Keratinocyte (primary cell): Measurements from ENCODE around the gene AP1S3. TPM values are rescaled to one million over a fixed set of nuclear protein-coding genes. Genes with fewer than 3 reads are reported as not detected.

Source experiments
- DNase-seq: peaks from one replicate; pipeline ENCODE4 v3.0.0-alpha.2; 2011; ENCODE audit warnings: low read depth, missing footprints, low spot score
- FAIRE-seq: peaks from 2 replicates; lab custom pipeline; 2011; peaks lifted over from hg19 to GRCh38; lab: Jason Lieb, UNC
- H2AFZ ChIP-seq: 2 replicates; pipeline ENCODE4 v1.6.0; 2012; ENCODE audit warnings: low read length, control low read depth, inconsistent platforms; ENCODE audit not compliant: control insufficient read depth
- H3K27ac ChIP-seq: 2 replicates; pipeline ENCODE4 v1.5.1; 2011; ENCODE audit warnings: low read length; ENCODE audit not compliant: control insufficient read depth, insufficient read depth
- H3K27me3 ChIP-seq: 3 replicates; pipeline ENCODE4 v1.6.0; 2011; ENCODE audit warnings: low read length; ENCODE audit not compliant: control insufficient read depth, insufficient read depth; ENCODE audit errors: extremely low read depth
- H3K36me3 ChIP-seq, 2 experiments: 2 replicates in 1 of 2; 3 replicates in 1 of 2; pipeline ENCODE4 v1.5.1; 2011; ENCODE audit warnings: low read length in 2 of 2, mild to moderate bottlenecking in 1 of 2; ENCODE audit not compliant: control insufficient read depth in 2 of 2, insufficient read depth in 2 of 2; ENCODE audit errors: extremely low read depth in 1 of 2
- H3K4me1 ChIP-seq: 3 replicates; pipeline ENCODE4 v1.5.1; 2011; ENCODE audit warnings: low read length; ENCODE audit not compliant: control insufficient read depth, insufficient read depth; ENCODE audit errors: extremely low read depth
- H3K4me2 ChIP-seq: 3 replicates; pipeline ENCODE4 v1.6.0; 2011; ENCODE audit warnings: low read depth, low read length; ENCODE audit not compliant: control insufficient read depth, insufficient read depth; ENCODE audit errors: extremely low read depth
- H3K4me3 ChIP-seq, 3 experiments: fragments of 200-600 bp in 1 of 3; sonication (generic) in 1 of 3; 2 replicates in 2 of 3; 3 replicates in 1 of 3; pipeline ENCODE4 v1.5.1; 2011 to 2016; ENCODE audit warnings: low read length in 3 of 3, mild to moderate bottlenecking in 3 of 3, control low read depth in 2 of 3, inconsistent platforms in 1 of 3, low read depth in 1 of 3, mixed read lengths in 1 of 3, mixed run types in 1 of 3, moderate library complexity in 1 of 3; ENCODE audit not compliant: control insufficient read depth in 2 of 3, insufficient read depth in 2 of 3; ENCODE audit errors: extremely low read depth in 1 of 3
- H3K79me2 ChIP-seq: 2 replicates; pipeline ENCODE4 v1.6.0; 2012; ENCODE audit warnings: low read length; ENCODE audit not compliant: control insufficient read depth, insufficient read depth
- H3K9ac ChIP-seq: 3 replicates; pipeline ENCODE4 v1.6.0; 2011; ENCODE audit warnings: low read length; ENCODE audit not compliant: control insufficient read depth, insufficient read depth; ENCODE audit errors: extremely low read depth
- H3K9me1 ChIP-seq: 3 replicates; pipeline ENCODE4 v1.6.0; 2011; ENCODE audit warnings: low read length; ENCODE audit not compliant: control insufficient read depth, insufficient read depth; ENCODE audit errors: extremely low read depth
- H3K9me3 ChIP-seq: 2 replicates; pipeline ENCODE4 v1.5.1; 2012; ENCODE audit warnings: low read depth, low read length; ENCODE audit not compliant: control insufficient read depth
- H4K20me1 ChIP-seq: 3 replicates; pipeline ENCODE4 v1.6.0; 2011; ENCODE audit warnings: low read length; ENCODE audit not compliant: control insufficient read depth, insufficient read depth; ENCODE audit errors: extremely low read depth
- CTCF ChIP-seq, 3 experiments: IDR thresholded peaks in 1 of 3; conservative IDR thresholded peaks in 1 of 3; optimal IDR thresholded peaks in 1 of 3; 2 replicates in 2 of 3; 3 replicates in 1 of 3; pipeline versions ENCODE3 to v1.5.1; 2011; ENCODE audit warnings: low read length in 3 of 3, mild to moderate bottlenecking in 3 of 3, moderate library complexity in 2 of 3, control low read depth in 1 of 3, inconsistent platforms in 1 of 3; ENCODE audit not compliant: insufficient read depth in 2 of 3; ENCODE audit errors: extremely low read depth in 1 of 3
- EZH2 ChIP-seq: IDR thresholded peaks from one replicate; pipeline ENCODE4 v1.6.1; 2012; ENCODE audit warnings: inconsistent platforms, mild to moderate bottlenecking, low read length, moderate library complexity
- dilution Hi-C: fragments of 300-500 bp; cut with MboI; formaldehyde crosslinking; loops from one replicate; pipeline ENCODE4 v1.7.0; 2020; ENCODE audit warnings: low sequenced_read_pairs; ENCODE audit not compliant: extremely low pct_ligation_motif_present
- polyA plus RNA-seq, 5 experiments: library from polyadenylated mRNA; depleted of rRNA in 3 of 5; stranded (reverse) in 3 of 5; stranded (forward) in 1 of 5; unstranded in 1 of 5; fragments of >200 nt; gene quantifications; 1 replicate in 1 of 5; 2 replicates in 3 of 5; 3 replicates in 1 of 5; pipeline versions ENCODE4 v1.2.1 to v1.2.3, GENCODE V29; 2011 to 2012; ENCODE audit warnings: missing spikeins in 2 of 5, low read depth in 1 of 5, low replicate concordance in 1 of 5

AP1S3 gene
- polyA plus RNA-seq, 1 donor (not counting 4 experiments of a cell fraction or from before 2014, with no cell fraction given): 33.7 TPM

GRCh38 chr2:223813329-223813728 lies 24.1 kb downstream of the AP1S3 start:
- peaks cover 53% of the 10 kb centered on the region for H3K79me2 ChIP-seq
- no peak for FAIRE-seq

DNA sequence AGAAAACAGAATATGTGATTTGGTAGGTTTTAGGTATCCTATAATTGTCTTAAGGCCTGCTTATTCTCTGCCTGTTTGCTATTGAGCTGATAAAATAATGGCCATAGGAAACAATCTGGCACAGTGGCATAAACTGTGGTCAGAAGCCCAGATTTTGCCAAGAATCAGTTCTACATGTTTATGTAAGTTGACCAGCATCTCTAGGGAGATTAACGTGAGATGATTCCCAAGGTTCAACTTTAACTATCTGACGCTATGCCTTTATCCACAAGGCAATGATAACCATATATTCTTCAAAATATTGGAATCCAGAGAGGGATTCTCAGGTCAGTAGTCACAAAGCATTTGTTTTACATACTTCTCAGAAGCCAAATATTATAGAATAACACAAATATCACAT lies 25.6 kb downstream of the AP1S3 start:
- Histone ChIP-seq H3K4me1 (peaks cover 18% of the 10 kb centered on the region), H3K9me1 (no peaks in the 10 kb centered on the region), H3K4me3 (no peak overlapping the region), H3K27ac (no peak overlapping the region), H3K4me2 (no peak overlapping the region), H3K36me3 (no peaks in the 10 kb centered on the region), H3K9ac (no peak overlapping the region), H3K9me3 (no peaks in the 10 kb centered on the region), H2AFZ (no peak overlapping the region), H3K27me3 (no peaks in the 10 kb centered on the region), H3K79me2 (peaks cover 56% of the 10 kb centered on the region), H4K20me1 (peaks cover 3% of the 10 kb centered on the region)
- no peak for FAIRE-seq
- dilution Hi-C loops: no loop called here
- TF ChIP-seq EZH2 (no peak), CTCF (optimal IDR thresholded peaks at IDR 0.05 in 1 of 3, IDR thresholded peaks at IDR 0.05 in 1 of 3, conservative IDR thresholded peaks at IDR 0.05 in 1 of 3; ENCODE audit: extremely low read depth in 1 of 3, insufficient read depth in 2 of 3, low read length in 3 of 3) (no peak)
- DNase-seq: no peak

More at GRCh38 chr2:223813329-223813728, 24.1 kb downstream of the AP1S3 start:
- Histone ChIP-seq H3K4me1 (peaks cover 18% of the 10 kb centered on the region), H3K9me3 (no peaks in the 10 kb centered on the region), H3K9me1 (no peaks in the 10 kb centered on the region), H3K4me3 (no peak overlapping the region), H3K9ac (no peak overlapping the region), H3K4me2 (no peak overlapping the region), H3K27me3 (no peaks in the 10 kb centered on the region), H4K20me1 (peaks cover 3% of the 10 kb centered on the region), H3K27ac (no peak overlapping the region), H3K36me3 (no peaks in the 10 kb centered on the region), H2AFZ (no peak overlapping the region)
- no peak for DNase-seq
- no peak for TF ChIP-seq CTCF (optimal IDR thresholded peaks at IDR 0.05 in 1 of 3, IDR thresholded peaks at IDR 0.05 in 1 of 3, conservative IDR thresholded peaks at IDR 0.05 in 1 of 3; ENCODE audit: extremely low read depth in 1 of 3, insufficient read depth in 2 of 3, low read length in 3 of 3)
- TF ChIP-seq EZH2: no peak
- dilution Hi-C loops: no loop called here
